Liver (tissue), 9 donors: Measurements from ENCODE around the gene APCS. TPM values are rescaled to one million over a fixed set of nuclear protein-coding genes. Genes with fewer than 3 reads are reported as not detected.

ENCODE experiments used
- DNase-seq: peaks from one replicate; pipeline ENCODE4 v3.0.0-alpha.2; 2017; ENCODE audit warnings: low spot score
- H3K27ac ChIP-seq, 2 donors: one replicate each; pipeline ENCODE4 v1.7.0; 2013; ENCODE audit warnings: inconsistent platforms in 2 of 2, low read length in 2 of 2, control low read depth in 1 of 2, low read depth in 1 of 2, mild to moderate bottlenecking in 1 of 2
- H3K27me3 ChIP-seq, 4 donors: one replicate each; pipeline versions ENCODE4 v1.6.1 to v1.7.0; 2013; ENCODE audit warnings: low read length in 3 of 4, inconsistent platforms in 1 of 4, mild to moderate bottlenecking in 1 of 4, moderate library complexity in 1 of 4; ENCODE audit not compliant: control insufficient read depth in 4 of 4, insufficient read depth in 4 of 4
- H3K36me3 ChIP-seq, 4 donors: one replicate each; pipeline versions ENCODE4 v1.6.1 to v1.7.0; 2013; ENCODE audit warnings: low read length in 3 of 4, mild to moderate bottlenecking in 3 of 4, low read depth in 1 of 4, moderate library complexity in 1 of 4; ENCODE audit not compliant: control insufficient read depth in 4 of 4, insufficient read depth in 3 of 4
- H3K4me1 ChIP-seq, 4 donors: one replicate each; pipeline versions ENCODE4 v1.6.1 to v1.7.0; 2013; ENCODE audit warnings: low read length in 3 of 4, mild to moderate bottlenecking in 3 of 4, moderate library complexity in 1 of 4; ENCODE audit not compliant: control insufficient read depth in 4 of 4, insufficient read depth in 4 of 4
- H3K4me3 ChIP-seq, 3 donors: one replicate each; pipeline versions ENCODE4 v1.6.1 to v1.7.0; 2013; ENCODE audit warnings: low read length in 3 of 3, control low read depth in 1 of 3, low read depth in 1 of 3, mild to moderate bottlenecking in 1 of 3
- H3K9ac ChIP-seq, 2 donors: one replicate each; pipeline ENCODE4 v1.7.0; 2013; ENCODE audit warnings: low read length in 2 of 2, mild to moderate bottlenecking in 2 of 2, moderate library complexity in 2 of 2, control low read depth in 1 of 2, low read depth in 1 of 2
- H3K9me3 ChIP-seq, 4 donors: one replicate each; pipeline versions ENCODE4 v1.6.1 to v1.7.0; 2013; ENCODE audit warnings: low read length in 3 of 4; ENCODE audit not compliant: control insufficient read depth in 4 of 4
- EGR1 ChIP-seq, 2 donors: IDR thresholded peaks; 2 replicates each; pipeline ENCODE4 v1.6.1; 2016 to 2018; ENCODE audit warnings: antibody characterized with exemption in 2 of 2, low read depth in 2 of 2
- FOXA1 ChIP-seq: IDR thresholded peaks from 2 replicates; pipeline ENCODE4 v1.6.1; 2016; ENCODE audit warnings: antibody characterized with exemption
- FOXA2 ChIP-seq: IDR thresholded peaks from 2 replicates; pipeline ENCODE4 v1.6.1; 2016; ENCODE audit warnings: antibody characterized with exemption
- GABPA ChIP-seq, 2 donors: IDR thresholded peaks in 1 of 2; conservative IDR thresholded peaks in 1 of 2; 2 replicates each; pipeline ENCODE4 v1.6.1; 2016; ENCODE audit warnings: antibody characterized with exemption in 2 of 2, mild to moderate bottlenecking in 1 of 2, moderate library complexity in 1 of 2
- HNF4A ChIP-seq, 2 donors: conservative IDR thresholded peaks; 2 replicates each; pipeline ENCODE4 v1.6.1; 2016; ENCODE audit warnings: antibody characterized with exemption in 2 of 2, mild to moderate bottlenecking in 2 of 2
- HNF4G ChIP-seq: IDR thresholded peaks from 2 replicates; pipeline ENCODE4 v1.6.1; 2016; ENCODE audit warnings: antibody characterized with exemption
- RAD21 ChIP-seq, 2 donors: IDR thresholded peaks; 2 replicates each; pipeline ENCODE4 v1.6.1; 2016; ENCODE audit warnings: antibody characterized with exemption in 2 of 2, mild to moderate bottlenecking in 2 of 2
- RXRA ChIP-seq, 2 donors: IDR thresholded peaks; 2 replicates each; pipeline ENCODE4 v1.6.1; 2017 to 2018; ENCODE audit warnings: antibody characterized with exemption in 2 of 2, mild to moderate bottlenecking in 1 of 2
- SP1 ChIP-seq: IDR thresholded peaks from 2 replicates; pipeline ENCODE4 v1.6.1; 2018; ENCODE audit warnings: antibody characterized with exemption, mild to moderate bottlenecking
- YY1 ChIP-seq: IDR thresholded peaks from 2 replicates; pipeline ENCODE4 v1.6.1; 2016; ENCODE audit warnings: antibody characterized with exemption, mild to moderate bottlenecking
- polyA plus RNA-seq, 2 donors: library from polyadenylated mRNA; stranded (reverse) in 1 of 2; unstranded in 1 of 2; fragments of 200-250 nt in 1 of 2; fragments of >200 nt in 1 of 2; fragmentation: Nextera tagmentation in 1 of 2; extraction: Ambion mirVana in 1 of 2; gene quantifications; one replicate each; pipeline versions ENCODE4 v1.2.1 to v1.2.3, GENCODE V29; 2013 to 2015
- total RNA-seq, 2 donors: library from RNA; depleted of rRNA; stranded (reverse); fragments of >200 nt; gene quantifications; one replicate each; pipeline ENCODE4 v1.2.3, GENCODE V29; 2014
- TF ChIP-seq, protein P1 (sequence below): fragments of 150-350 bp; IDR thresholded peaks from 2 replicates; pipeline ENCODE4 v1.5.1; 2017; ENCODE audit warnings: improper control_type of control experiment, low read depth, low read length; ENCODE audit not compliant: missing input control
- donor health status: healthy.
- donor health status: healthy.
- donor health status: healthy.
- donor health status: healthy.
- donor health status: healthy.

The APCS gene
- total and polyA plus RNA-seq, 4 donors, result 162 to 5,859 (median 1,877) TPM

DNA sequence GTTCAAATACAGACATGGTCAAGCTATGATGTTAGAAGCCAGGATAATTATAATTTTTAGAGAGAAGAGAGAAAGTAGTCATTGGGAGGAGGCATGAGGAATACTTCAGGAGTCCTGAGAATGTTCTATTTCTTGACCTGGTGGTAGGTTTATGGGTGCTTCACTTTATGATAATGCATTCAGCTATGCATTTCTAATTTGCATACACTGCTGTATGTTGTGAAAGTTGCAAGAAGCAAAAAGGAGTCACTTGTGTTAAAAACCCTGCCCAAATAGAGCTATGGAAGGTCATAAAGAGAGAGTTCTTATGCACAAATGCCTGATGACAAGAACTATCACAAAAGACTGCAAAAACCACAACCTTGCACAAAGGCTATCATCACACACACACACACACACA, 45.3 kb downstream of the APCS start:
- TF ChIP-seq RAD21 (IDR thresholded peaks at IDR 0.05), result no peak
- TF ChIP-seq, protein P1, sequence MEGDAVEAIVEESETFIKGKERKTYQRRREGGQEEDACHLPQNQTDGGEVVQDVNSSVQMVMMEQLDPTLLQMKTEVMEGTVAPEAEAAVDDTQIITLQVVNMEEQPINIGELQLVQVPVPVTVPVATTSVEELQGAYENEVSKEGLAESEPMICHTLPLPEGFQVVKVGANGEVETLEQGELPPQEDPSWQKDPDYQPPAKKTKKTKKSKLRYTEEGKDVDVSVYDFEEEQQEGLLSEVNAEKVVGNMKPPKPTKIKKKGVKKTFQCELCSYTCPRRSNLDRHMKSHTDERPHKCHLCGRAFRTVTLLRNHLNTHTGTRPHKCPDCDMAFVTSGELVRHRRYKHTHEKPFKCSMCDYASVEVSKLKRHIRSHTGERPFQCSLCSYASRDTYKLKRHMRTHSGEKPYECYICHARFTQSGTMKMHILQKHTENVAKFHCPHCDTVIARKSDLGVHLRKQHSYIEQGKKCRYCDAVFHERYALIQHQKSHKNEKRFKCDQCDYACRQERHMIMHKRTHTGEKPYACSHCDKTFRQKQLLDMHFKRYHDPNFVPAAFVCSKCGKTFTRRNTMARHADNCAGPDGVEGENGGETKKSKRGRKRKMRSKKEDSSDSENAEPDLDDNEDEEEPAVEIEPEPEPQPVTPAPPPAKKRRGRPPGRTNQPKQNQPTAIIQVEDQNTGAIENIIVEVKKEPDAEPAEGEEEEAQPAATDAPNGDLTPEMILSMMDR, result no peak
- TF ChIP-seq FOXA1, result no peak
- no peak for TF ChIP-seq GABPA (IDR thresholded peaks at IDR 0.05 in 1 of 2, conservative IDR thresholded peaks at IDR 0.05 in 1 of 2)
- TF ChIP-seq RXRA (IDR thresholded peaks at IDR 0.05), result no peak
- TF ChIP-seq SP1, result no peak
- TF ChIP-seq HNF4G, result no peak
- TF ChIP-seq FOXA2, result no peak
- TF ChIP-seq YY1, result no peak
- TF ChIP-seq EGR1 (IDR thresholded peaks at IDR 0.05; ENCODE audit: low read depth in 2 of 2), result no peak
- no peak for TF ChIP-seq HNF4A (conservative IDR thresholded peaks at IDR 0.05)
- Histone ChIP-seq H3K27ac (no peak overlapping the region), H3K27me3 (no peaks in the 10 kb centered on the region), H3K4me1 (no peaks in the 10 kb centered on the region), H3K4me3 (no peak overlapping the region), H3K36me3 (no peaks in the 10 kb centered on the region), H3K9me3 (no peaks in the 10 kb centered on the region), H3K9ac (no peak overlapping the region)
- no peak for DNase-seq

Other genes starting within 250 kb of the APCS start
- not detected for gene OR10J4, start 155.6 kb upstream of the APCS start, total RNA-seq
- gene OR10J4, start 155.6 kb upstream of the APCS start, polyA plus RNA-seq, result not detected
- gene OR10J1, start 148.1 kb upstream of the APCS start, total RNA-seq, result not detected
- not detected for gene OR10J1, start 148.1 kb upstream of the APCS start, polyA plus RNA-seq
- 1 to 10 TPM in 1 of 2 donors, not detected in 1; 5.7 TPM for gene OR10J5, start 51.8 kb upstream of the APCS start, total RNA-seq
- gene OR10J5, start 51.8 kb upstream of the APCS start, polyA plus RNA-seq, result under 1 TPM in 1 of 2 donors, not detected in 1; 0.46 TPM
- 1,000 to 10,000 TPM in 1 of 2 donors, 100 to 1,000 TPM in 1; 103 to 4,637 TPM for gene CRP, start 126.8 kb downstream of the APCS start, total RNA-seq
- gene CRP, start 126.8 kb downstream of the APCS start, polyA plus RNA-seq, result over 10,000 TPM in 1 of 2 donors, 1,000 to 10,000 TPM in 1; 4,292 to 13,117 TPM
- gene DUSP23, start 193.1 kb downstream of the APCS start, total RNA-seq, result 10 to 100 TPM; 26.6 to 91.4 TPM
- 100 to 1,000 TPM; 135 to 192 TPM for gene DUSP23, start 193.1 kb downstream of the APCS start, polyA plus RNA-seq
- gene FCRL6, start 214.5 kb downstream of the APCS start, total RNA-seq, result 1 to 10 TPM in 1 of 2 donors, under 1 TPM in 1; 0.09 to 2.7 TPM
- 1 to 10 TPM in 1 of 2 donors, under 1 TPM in 1; 0.40 to 1.0 TPM for gene FCRL6, start 214.5 kb downstream of the APCS start, polyA plus RNA-seq
- gene SLAMF8, start 239.0 kb downstream of the APCS start, total RNA-seq, result 1 to 10 TPM in 1 of 2 donors, under 1 TPM in 1; 0.28 to 1.2 TPM
- gene SLAMF8, start 239.0 kb downstream of the APCS start, polyA plus RNA-seq, result 1 to 10 TPM; 1.1 to 1.6 TPM